Caco-2 (cell line): Measurements from ENCODE around the gene ADAMTS13. TPM values are rescaled to one million over a fixed set of nuclear protein-coding genes. Genes with fewer than 3 reads are reported as not detected.
"Not testable (repeated sequence)": the region's sequence is repeated elsewhere in the genome, so short reads cannot be mapped to it uniquely, and the experiment has no call there.

Source experiments
- BruUV-seq: library from RNA; stranded (reverse); fragments of 400-500 nt; replicated peaks from 2 replicates; lab custom pipeline; 2021; lab: Mats Ljungman, UMichigan
- CTCF ChIA-PET: fragments of 300-600 bp; sonication (Branson Sonifier 250); formaldehyde crosslinking; loops from one replicate; lab custom pipeline; 2022; ENCODE audit warnings: antibody characterized with exemption; lab: Charles Lee
- POLR2A ChIA-PET: fragments of 300-600 bp; sonication (Branson Sonifier 250); formaldehyde crosslinking; loops from one replicate; lab custom pipeline; 2022; ENCODE audit warnings: antibody characterized with exemption; lab: Charles Lee
- DNase-seq, 2 experiments: peaks; one replicate each; pipeline versions ENCODE4 v3.0.0 to v3.0.0-alpha.2; 2020 to 2022
- H3K27me3 ChIP-seq: replicated peaks from 2 replicates; pipeline ENCODE4 v1.6.0; 2011; ENCODE audit warnings: low read length; ENCODE audit not compliant: control insufficient read depth, insufficient read depth
- H3K36me3 ChIP-seq: 2 replicates; pipeline ENCODE4 v1.5.1; 2011; ENCODE audit warnings: low read length; ENCODE audit not compliant: control insufficient read depth, insufficient read depth
- H3K4me1 ChIP-seq: fragments of 250-450 bp; sonication (Bioruptor Pico); 2 replicates; pipeline ENCODE4 v1.5.1; 2020; ENCODE audit warnings: mild to moderate bottlenecking
- H3K4me3 ChIP-seq: 2 replicates; pipeline ENCODE4 v1.5.1; 2011; ENCODE audit warnings: low read depth, mild to moderate bottlenecking, control low read depth, low read length
- H3K9me3 ChIP-seq: fragments of 250-450 bp; sonication (Bioruptor Pico); 2 replicates; pipeline ENCODE4 v1.5.1; 2020; ENCODE audit warnings: mild to moderate bottlenecking, moderate library complexity
- H3K27ac Mint-ChIP-seq: one replicate; pipeline ENCODE4 v1.8.0; 2022; ENCODE audit warnings: mixed read lengths; ENCODE audit not compliant: unreplicated experiment
- H3K27me3 Mint-ChIP-seq: one replicate; pipeline ENCODE4 v1.8.0; 2022; ENCODE audit warnings: mixed read lengths; ENCODE audit not compliant: insufficient read depth, unreplicated experiment
- H3K36me3 Mint-ChIP-seq: one replicate; pipeline ENCODE4 v1.8.0; 2022; ENCODE audit warnings: mild to moderate bottlenecking, mixed read lengths; ENCODE audit not compliant: insufficient read depth, unreplicated experiment
- H3K4me1 Mint-ChIP-seq: one replicate; pipeline ENCODE4 v1.8.0; 2022; ENCODE audit warnings: low read depth, mixed read lengths; ENCODE audit not compliant: unreplicated experiment
- H3K4me3 Mint-ChIP-seq: one replicate; pipeline ENCODE4 v1.8.0; 2022; ENCODE audit warnings: mild to moderate bottlenecking, moderate library complexity, mixed read lengths; ENCODE audit not compliant: unreplicated experiment
- H3K9me3 Mint-ChIP-seq: one replicate; pipeline ENCODE4 v1.8.0; 2022; ENCODE audit warnings: mixed read lengths; ENCODE audit not compliant: unreplicated experiment
- CTCF ChIP-seq, 2 experiments: fragments of 200-600 bp in 1 of 2; IDR thresholded peaks; 1 replicate in 1 of 2; 2 replicates in 1 of 2; pipeline versions ENCODE4 v1.5.1 to v1.8.0; 2011 to 2022; ENCODE audit warnings: antibody characterized with exemption in 1 of 2, control low read depth in 1 of 2, inconsistent platforms in 1 of 2, low read depth in 1 of 2, low read length in 1 of 2, mild to moderate bottlenecking in 1 of 2, moderate library complexity in 1 of 2; ENCODE audit not compliant: insufficient read depth in 1 of 2, severe bottlenecking in 1 of 2, unreplicated experiment in 1 of 2
- intact Hi-C: fragments of 100-400 bp; cut with micrococcal nuclease; formaldehyde crosslinking; loops from one replicate; pipeline ENCODE4 v1.10.0; 2022; ENCODE audit not compliant: unreplicated experiment
- total RNA-seq: library from RNA; stranded (reverse); gene quantifications from 2 replicates; pipeline ENCODE4 v1.2.3, GENCODE V29; 2022

The ADAMTS13 gene
- total RNA-seq, 1 experiment from 2014 or later, result 6.2 TPM

DNA sequence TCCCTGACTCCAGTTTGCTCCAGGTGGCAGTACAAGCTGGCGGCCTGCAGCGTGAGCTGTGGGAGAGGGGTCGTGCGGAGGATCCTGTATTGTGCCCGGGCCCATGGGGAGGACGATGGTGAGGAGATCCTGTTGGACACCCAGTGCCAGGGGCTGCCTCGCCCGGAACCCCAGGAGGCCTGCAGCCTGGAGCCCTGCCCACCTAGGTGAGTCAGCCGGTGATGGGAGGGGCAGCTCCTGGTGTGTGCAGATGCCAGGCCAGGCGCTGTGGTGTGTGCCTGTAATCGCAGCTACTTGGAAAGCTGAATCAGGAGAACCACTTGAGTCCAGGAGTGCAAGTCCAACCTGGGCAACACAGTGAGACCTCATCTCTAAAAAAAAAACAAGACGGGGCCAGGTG is 27.6 kb downstream of the ADAMTS13 start:
- H3K36me3 Mint-ChIP-seq, result no peaks in the 10 kb centered on the region
- H3K27me3 Mint-ChIP-seq, result peaks cover 4% of the 10 kb centered on the region
- H3K9me3 ChIP-seq, result no peaks in the 10 kb centered on the region
- H3K9me3 Mint-ChIP-seq, result no peaks in the 10 kb centered on the region
- no peaks in the 10 kb centered on the region for H3K36me3 ChIP-seq
- no peaks in the 10 kb centered on the region for H3K4me1 Mint-ChIP-seq
- no peak overlapping the region for H3K4me3 ChIP-seq
- no peak for TF ChIP-seq CTCF (IDR thresholded peaks at IDR 0.05; ENCODE audit: insufficient read depth in 1 of 2, low read depth in 1 of 2, low read length in 1 of 2, severe bottlenecking in 1 of 2, unreplicated experiment in 1 of 2)
- ChIA-PET POLR2A (no interaction called here), CTCF (no interaction called here)
- no peak overlapping the region for H3K4me3 Mint-ChIP-seq
- intact Hi-C loops, result no loop called here
- no peak for DNase-seq
- H3K27me3 ChIP-seq, result no peaks in the 10 kb centered on the region
- no peaks in the 10 kb centered on the region for H3K4me1 ChIP-seq
- no peak overlapping the region for H3K27ac Mint-ChIP-seq
- BruUV-seq, result no TSS peak

DNA sequence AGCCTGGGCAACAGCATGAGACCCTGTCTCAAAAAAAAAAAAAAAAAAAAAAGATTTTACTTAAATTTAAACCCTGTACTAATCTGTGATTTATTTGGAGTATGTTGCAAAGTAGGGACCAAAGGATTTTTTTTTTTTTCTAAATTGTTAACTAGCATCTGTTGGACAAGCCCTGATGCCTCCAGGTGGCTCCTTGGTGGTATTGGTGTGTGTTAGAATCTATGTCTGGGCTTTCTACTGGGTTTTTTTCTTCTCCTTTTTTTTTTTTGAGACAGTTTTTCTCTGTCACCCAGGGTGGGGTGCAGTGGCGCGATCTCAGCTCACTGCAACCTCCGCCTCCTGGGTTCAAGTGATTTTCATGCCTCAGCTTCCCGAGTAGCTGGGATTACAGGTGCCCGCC is 29.7 kb downstream of the ADAMTS13 start:
- BruUV-seq, H3K4me3 Mint-ChIP-seq, POLR2A ChIA-PET, H3K27me3 Mint-ChIP-seq, H3K9me3 Mint-ChIP-seq, H3K4me1 Mint-ChIP-seq, H3K36me3 Mint-ChIP-seq, DNase-seq, H3K36me3 ChIP-seq, intact Hi-C loops, H3K9me3 ChIP-seq, H3K27me3 ChIP-seq, H3K4me1 ChIP-seq, H3K4me3 ChIP-seq, H3K27ac Mint-ChIP-seq: not testable (repeated sequence)
- CTCF ChIA-PET, result interaction anchor here (0.9 kb wide), 1 partner anchor 9 kb away, joined by 3 read pairs; no protein-coding TSS in a partner anchor

DNA sequence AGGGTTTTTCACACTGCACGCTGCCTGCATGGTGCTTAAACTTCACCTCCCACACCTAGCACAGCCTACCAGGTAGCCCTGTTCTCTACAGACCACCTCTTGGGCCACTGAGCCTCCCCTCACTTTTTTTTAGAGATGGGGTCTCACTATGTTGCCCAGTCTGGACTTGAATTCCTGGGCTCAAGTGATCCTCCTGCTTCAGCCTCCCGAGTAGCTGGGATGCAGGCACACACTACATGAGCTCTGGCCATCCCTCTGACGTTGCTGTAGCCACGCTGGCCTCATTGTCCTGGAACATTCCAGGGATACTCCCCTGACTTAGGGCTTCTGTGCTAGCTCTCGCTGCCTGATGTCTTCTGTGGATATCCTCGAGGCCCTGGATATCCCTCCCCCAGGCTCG is 30.4 kb downstream of the ADAMTS13 start:
- no TSS peak for BruUV-seq
- Mint-ChIP-seq H3K27ac (no peak overlapping the region), H3K36me3 (no peaks in the 10 kb centered on the region), H3K9me3 (no peaks in the 10 kb centered on the region), H3K4me1 (no peaks in the 10 kb centered on the region), H3K4me3 (no peak overlapping the region), H3K27me3 (no peaks in the 10 kb centered on the region)
- Histone ChIP-seq H3K4me1 (no peaks in the 10 kb centered on the region), H3K9me3 (no peaks in the 10 kb centered on the region), H3K27me3 (no peaks in the 10 kb centered on the region), H3K36me3 (no peaks in the 10 kb centered on the region), H3K4me3 (no peak overlapping the region)
- intact Hi-C loops, result no loop called here
- no peak for DNase-seq
- ChIA-PET POLR2A (no interaction called here), CTCF (interaction anchor here (0.9 kb wide), 1 partner anchor 8 kb away, joined by 3 read pairs; no protein-coding TSS in a partner anchor)
- no peak for TF ChIP-seq CTCF (IDR thresholded peaks at IDR 0.05; ENCODE audit: insufficient read depth in 1 of 2, low read depth in 1 of 2, low read length in 1 of 2, severe bottlenecking in 1 of 2, unreplicated experiment in 1 of 2)

DNA sequence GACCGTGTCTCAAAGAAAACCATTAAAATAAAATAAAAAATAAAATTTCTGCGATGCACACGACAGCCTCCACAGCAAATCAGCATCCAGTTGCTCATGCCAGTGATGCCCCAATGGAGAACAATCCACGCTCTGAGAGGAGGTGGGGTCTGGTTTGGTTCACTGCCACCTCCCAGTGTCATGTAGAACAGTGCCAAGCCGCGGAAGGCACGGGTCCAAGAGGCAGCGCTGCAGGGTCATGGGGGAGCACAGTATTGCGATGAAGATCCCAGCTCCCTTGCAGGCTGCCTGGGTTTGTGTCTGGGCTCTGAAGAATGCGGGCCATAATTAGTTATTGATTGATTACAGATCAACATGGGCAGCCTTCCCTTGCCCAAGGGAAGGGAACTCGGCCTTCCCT is 31.5 kb downstream of the ADAMTS13 start:
- no peaks in the 10 kb centered on the region for H3K4me1 Mint-ChIP-seq
- TF ChIP-seq CTCF (IDR thresholded peaks at IDR 0.05; ENCODE audit: insufficient read depth in 1 of 2, low read depth in 1 of 2, low read length in 1 of 2, severe bottlenecking in 1 of 2, unreplicated experiment in 1 of 2), result no peak
- ChIA-PET POLR2A (interaction anchor here (0.6 kb wide), 1 partner anchor 106 kb away, joined by 3 read pairs; the partner anchor contains the start of gene MED22), CTCF (no interaction called here)
- Histone ChIP-seq H3K4me1 (no peaks in the 10 kb centered on the region), H3K36me3 (no peaks in the 10 kb centered on the region), H3K4me3 (no peak overlapping the region), H3K27me3 (no peaks in the 10 kb centered on the region), H3K9me3 (no peaks in the 10 kb centered on the region)
- H3K27me3 Mint-ChIP-seq, result no peaks in the 10 kb centered on the region
- intact Hi-C loops, result no loop called here
- no peak overlapping the region for H3K4me3 Mint-ChIP-seq
- H3K36me3 Mint-ChIP-seq, result no peaks in the 10 kb centered on the region
- no peak overlapping the region for H3K27ac Mint-ChIP-seq
- DNase-seq, result no peak
- H3K9me3 Mint-ChIP-seq, result no peaks in the 10 kb centered on the region
- no TSS peak for BruUV-seq
